Placental pericyte (primary cell): Measurements from ENCODE around the gene FAM161B. TPM values are rescaled to one million over a fixed set of nuclear protein-coding genes. Genes with fewer than 3 reads are reported as not detected.

ENCODE experiments used
- small RNA-seq: library from RNA; depleted of rRNA; stranded (forward); fragments of <200 nt; gene quantifications from one replicate; pipeline ENCODE3, GENCODE V24; 2012; ENCODE audit warnings: low replicate concordance
- total RNA-seq: library from RNA; depleted of rRNA; stranded (reverse); fragments of >200 nt; gene quantifications from 2 replicates; pipeline ENCODE4 v1.2.3, GENCODE V29; 2012

FAM161B gene
- 3.3 and 3.7 TPM in 2 replicates for total RNA-seq

GRCh38 chr14:73949752-73950734 lies at the start of gene FAM161B, which contains the start of gene COQ6:
Gene FAM161B (minus strand): TSS chr14:73950094. CDS start chr14:73950026, 68 bp downstream.
Gene COQ6 (plus strand): TSS chr14:73950302. CDS start chr14:73950333, 31 bp downstream.

DNA sequence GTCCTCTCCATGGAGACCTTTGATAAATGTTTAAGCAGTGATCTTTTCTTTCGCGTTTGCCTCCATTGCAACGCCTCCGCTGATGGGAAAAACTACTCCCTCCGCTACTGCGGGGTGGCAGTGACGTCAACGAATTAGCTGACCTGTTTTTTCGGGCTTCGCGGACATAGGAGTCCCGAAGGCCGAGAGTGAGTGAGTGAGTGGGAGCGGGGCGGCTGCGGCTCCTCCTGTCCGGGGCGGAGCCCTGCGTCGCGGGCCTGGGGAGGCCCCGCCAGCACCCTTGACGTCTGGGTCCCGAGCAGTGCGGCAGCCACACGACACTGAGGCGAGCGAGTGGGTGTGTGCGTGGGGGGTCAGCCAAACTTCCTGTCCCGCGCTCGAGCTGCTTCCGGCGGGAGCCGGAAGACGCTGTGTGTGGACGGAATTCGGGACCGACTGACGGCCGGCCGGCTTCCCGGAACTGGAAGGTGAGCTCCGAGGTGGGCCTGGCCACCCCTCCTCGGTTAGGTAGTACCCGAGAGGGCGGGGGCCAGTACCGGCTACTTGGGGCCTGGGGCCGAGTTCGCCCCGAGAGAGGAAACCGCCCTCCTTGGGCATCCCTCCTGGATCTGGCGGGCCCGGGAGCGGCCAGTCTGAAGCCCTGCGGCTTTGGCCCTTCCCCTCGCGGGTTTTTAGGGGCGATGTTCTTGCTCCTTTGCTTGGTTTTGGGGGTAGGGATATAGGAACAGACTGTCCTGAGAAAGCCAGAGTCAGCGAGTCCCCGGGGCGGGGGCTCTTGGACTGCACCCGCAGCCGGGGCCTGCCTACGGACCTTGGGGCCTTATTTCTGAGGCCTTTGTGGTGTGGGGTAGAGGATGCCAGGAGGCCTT lies 63.2 kb downstream of the FAM161B start, which contains the start of gene ZNF410:
ZNF410 (plus strand) TSS at position 411 of the 869 bp plus-strand sequence. CDS start 5,317 bp downstream, outside the sequence.

Small RNA genes lying within 50 kb of the gene (small RNA-seq; reads per million reads assigned to genes)
- gene RF00019: not detected

Other genes starting within 250 kb of the FAM161B start
- gene PNMA1, start 235.7 kb downstream of the FAM161B start, total RNA-seq: 28.1 and 28.4 TPM in 2 replicates
- gene PTGR2, start 98.3 kb downstream of the FAM161B start, total RNA-seq: 3.1 and 4.3 TPM in 2 replicates
- gene ZNF410, start 63.2 kb downstream of the FAM161B start, total RNA-seq: 83.4 and 86.3 TPM in 2 replicates
- 14.0 and 25.9 TPM in 2 replicates for gene COQ6, start 208 bp upstream of the FAM161B start, total RNA-seq
- 12.7 and 13.5 TPM in 2 replicates for gene ENTPD5, start 69.2 kb upstream of the FAM161B start, total RNA-seq
- 5.9 and 8.5 TPM in 2 replicates for gene BBOF1, start 69.3 kb upstream of the FAM161B start, total RNA-seq
- gene ALDH6A1, start 134.4 kb upstream of the FAM161B start, total RNA-seq: 12.7 and 92.1 TPM in 2 replicates
- gene LIN52, start 134.9 kb upstream of the FAM161B start, total RNA-seq: 11.3 and 13.1 TPM in 2 replicates